ENCODE data around the gene SF3A1.

DNA sequence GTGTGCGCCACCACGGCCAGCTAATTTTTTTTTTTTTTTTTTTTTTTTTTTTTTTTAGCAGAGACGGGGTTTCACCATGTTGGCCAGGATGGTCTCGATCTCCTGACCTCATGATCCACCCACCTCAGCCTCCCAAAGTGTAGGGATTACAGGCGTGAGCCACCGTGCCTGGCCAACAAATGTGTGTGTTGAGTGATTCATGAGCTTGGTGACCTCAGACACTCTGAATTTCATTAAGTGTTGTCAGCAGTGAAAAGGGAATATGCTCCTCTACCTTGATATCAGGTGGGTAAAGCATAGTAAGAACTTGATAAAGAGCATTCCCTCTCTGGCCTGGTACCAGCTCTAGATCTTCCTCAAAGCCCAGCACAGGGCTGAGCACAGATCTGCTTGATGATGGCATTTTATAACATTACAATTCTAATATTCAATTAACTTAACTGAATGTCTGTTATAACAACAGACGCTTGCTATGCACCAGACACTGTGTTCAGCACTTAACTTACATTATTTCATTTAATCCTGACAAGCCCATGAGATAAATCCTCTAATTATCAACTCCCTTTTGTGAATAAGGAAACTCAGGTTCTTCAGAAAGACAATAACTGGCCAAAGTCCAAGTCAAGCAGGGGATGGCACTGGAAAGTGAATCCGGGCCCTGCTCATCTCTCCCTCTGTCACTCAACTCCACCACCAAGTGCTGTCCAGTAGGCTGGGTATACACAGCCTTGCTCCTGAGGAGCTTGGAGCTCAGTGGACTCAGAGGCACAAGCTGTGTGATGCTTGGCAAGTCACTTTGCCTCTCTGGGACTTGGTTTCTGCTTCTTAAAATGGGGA is 42.9 kb downstream of the SF3A1 start:
- TF ChIP-seq, protein P1, sequence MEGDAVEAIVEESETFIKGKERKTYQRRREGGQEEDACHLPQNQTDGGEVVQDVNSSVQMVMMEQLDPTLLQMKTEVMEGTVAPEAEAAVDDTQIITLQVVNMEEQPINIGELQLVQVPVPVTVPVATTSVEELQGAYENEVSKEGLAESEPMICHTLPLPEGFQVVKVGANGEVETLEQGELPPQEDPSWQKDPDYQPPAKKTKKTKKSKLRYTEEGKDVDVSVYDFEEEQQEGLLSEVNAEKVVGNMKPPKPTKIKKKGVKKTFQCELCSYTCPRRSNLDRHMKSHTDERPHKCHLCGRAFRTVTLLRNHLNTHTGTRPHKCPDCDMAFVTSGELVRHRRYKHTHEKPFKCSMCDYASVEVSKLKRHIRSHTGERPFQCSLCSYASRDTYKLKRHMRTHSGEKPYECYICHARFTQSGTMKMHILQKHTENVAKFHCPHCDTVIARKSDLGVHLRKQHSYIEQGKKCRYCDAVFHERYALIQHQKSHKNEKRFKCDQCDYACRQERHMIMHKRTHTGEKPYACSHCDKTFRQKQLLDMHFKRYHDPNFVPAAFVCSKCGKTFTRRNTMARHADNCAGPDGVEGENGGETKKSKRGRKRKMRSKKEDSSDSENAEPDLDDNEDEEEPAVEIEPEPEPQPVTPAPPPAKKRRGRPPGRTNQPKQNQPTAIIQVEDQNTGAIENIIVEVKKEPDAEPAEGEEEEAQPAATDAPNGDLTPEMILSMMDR (IDR thresholded peaks at IDR 0.05) = no peak
- no peak for TF ChIP-seq POLR2A (IDR thresholded peaks at IDR 0.05)

All from heart left ventricle (tissue), 13 donors.